Upper lobe of left lung (tissue), 4 donors: Measurements from ENCODE around the gene MTF2.

Experiments used
- POLR2AphosphoS5 ChIP-seq, 2 donors: sonication (generic); formaldehyde crosslinking; IDR thresholded peaks; one replicate each; pipeline ENCODE4 v1.5.1; 2017; ENCODE audit warnings: antibody characterized with exemption in 2 of 2
- TF ChIP-seq, protein P1 (sequence below), 6 experiments: fragments of 450-650 bp in 4 of 6; fragments of 200-600 bp in 2 of 6; sonication (generic) in 2 of 6; IDR thresholded peaks; one replicate each; pipeline ENCODE4 v1.5.1; 2016 to 2019; ENCODE audit warnings: antibody characterized with exemption in 6 of 6

DNA sequence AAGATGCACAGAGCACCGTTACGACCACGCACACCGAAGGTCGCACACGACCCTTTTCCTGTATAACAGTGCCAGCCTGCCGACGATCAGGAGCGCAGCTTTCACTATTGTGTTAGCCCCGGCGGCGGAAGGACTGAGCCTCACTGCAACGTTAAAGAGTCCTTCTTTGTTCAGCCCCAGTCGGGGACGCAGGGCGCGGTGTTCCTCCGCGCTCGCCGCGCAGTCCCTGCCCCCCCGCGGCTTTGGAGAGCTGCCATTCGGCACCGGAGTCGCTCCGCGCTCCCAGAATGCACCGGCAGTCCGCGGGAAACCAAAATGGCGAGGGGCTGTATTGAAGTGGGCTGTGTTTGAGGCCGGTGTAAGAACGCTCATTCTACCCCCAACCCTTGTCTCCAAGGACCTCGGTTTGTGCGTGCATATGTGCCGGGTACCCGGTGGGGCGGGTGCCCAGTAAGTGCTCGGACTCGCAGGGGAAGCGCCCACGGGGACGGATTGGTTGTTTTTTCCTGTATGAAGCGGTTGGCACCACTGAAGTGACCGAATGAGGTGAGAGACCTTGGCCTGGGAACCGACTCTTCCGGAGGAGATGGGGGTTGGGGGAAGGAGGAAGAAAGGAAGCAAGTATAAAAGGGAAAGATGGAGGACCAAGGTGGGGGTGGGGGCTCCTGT is at the start of gene MTF2:
- TF ChIP-seq POLR2AphosphoS5 (IDR thresholded peaks at IDR 0.05), result peak; percentile 94 to 96
- TF ChIP-seq, protein P1, sequence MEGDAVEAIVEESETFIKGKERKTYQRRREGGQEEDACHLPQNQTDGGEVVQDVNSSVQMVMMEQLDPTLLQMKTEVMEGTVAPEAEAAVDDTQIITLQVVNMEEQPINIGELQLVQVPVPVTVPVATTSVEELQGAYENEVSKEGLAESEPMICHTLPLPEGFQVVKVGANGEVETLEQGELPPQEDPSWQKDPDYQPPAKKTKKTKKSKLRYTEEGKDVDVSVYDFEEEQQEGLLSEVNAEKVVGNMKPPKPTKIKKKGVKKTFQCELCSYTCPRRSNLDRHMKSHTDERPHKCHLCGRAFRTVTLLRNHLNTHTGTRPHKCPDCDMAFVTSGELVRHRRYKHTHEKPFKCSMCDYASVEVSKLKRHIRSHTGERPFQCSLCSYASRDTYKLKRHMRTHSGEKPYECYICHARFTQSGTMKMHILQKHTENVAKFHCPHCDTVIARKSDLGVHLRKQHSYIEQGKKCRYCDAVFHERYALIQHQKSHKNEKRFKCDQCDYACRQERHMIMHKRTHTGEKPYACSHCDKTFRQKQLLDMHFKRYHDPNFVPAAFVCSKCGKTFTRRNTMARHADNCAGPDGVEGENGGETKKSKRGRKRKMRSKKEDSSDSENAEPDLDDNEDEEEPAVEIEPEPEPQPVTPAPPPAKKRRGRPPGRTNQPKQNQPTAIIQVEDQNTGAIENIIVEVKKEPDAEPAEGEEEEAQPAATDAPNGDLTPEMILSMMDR (IDR thresholded peaks at IDR 0.05), result peak in 1 of 6 experiments; percentile 39
